NCI-H2196 treated with DMSO at 0.1 percent for 48 hours (cell line): Measurements from ENCODE around the gene HSPA1B.
A peak's percentile ranks its signal among the peaks of the same experiment; 100 is the strongest.
"Not testable (repeated sequence)": the region's sequence is repeated elsewhere in the genome, so short reads cannot be mapped to it uniquely, and the experiment has no call there.

ENCODE experiments used
- DNase-seq: peaks from one replicate; lab custom pipeline; 2025; ENCODE audit not compliant: unreplicated experiment; lab: John Stamatoyannopoulos, UW

The HSPA1B gene

DNA sequence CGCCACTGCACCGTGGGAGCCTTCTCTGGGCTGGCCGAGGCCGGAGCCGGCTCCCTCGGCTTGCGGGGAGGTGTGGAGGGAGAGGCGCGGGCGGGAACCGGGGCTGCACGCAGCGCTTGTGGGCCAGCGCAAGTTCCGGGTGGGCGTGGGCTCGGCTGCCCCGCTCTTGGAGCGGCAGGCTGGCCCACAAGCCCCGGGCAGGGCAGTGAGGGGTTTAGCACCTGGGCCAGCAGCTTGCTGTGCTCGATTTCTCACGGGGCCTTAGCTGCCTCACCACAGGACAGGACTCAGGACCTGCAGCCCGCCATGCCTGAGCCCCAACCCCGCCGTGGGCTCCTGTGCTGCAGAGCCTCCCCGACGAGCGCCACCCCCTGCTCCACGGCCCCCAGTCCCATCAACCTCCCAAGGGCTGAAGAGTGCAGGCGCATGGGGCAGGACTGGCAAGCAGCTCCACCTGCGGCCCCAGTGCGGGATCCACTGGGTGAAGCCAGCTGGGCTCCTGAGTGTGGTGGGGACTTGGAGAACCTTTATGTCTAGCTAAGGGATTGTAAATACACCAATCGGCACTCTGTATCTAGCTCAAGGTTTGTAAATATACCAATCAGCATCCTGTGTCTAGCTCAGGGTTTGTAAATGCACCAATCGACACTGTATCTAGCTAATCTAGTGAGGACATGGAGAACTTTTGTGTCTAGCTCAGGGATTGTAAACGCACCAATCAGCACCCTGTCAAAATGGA lies 24.6 kb downstream of the HSPA1B start:
- not testable (repeated sequence) for DNase-seq

DNA sequence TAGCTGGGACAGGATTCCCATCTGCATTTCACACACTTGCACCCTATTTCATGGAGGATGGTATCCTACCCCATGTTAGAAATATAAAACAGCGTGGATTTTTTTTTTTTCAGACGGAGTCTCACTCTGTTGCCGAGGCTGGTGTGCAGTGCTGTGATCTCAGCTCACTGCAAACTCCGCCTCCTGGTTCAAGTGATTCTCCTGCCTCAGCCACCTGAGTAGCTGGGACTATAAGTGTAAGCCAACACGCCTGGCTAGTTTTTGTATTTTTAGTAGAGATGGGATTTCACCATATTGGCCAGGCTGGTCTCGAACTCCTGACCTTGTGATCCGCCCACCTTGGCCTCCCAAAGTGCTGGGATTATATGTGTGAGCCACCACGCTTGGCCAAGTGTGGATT lies 30.2 kb downstream of the HSPA1B start:
- DNase-seq, result not testable (repeated sequence)

DNA sequence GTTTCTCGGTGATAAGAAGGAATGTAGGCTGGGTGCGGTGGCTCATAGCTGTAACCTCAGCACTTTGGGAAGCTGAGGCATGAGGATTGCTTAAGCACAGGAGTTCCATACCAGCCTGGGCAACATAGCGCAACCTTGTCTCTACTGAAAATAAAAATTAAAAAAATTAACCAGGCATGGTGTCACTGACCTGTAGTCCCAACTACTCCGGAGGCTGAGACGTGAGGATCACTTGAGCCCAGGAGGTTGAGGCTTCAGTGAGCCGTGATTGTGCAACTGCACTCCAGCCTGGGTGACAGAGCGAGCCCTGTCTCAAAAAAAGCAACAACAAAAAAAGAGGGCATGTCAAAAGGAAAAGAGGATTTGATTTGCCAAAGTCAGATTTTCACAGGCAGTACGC lies 31.2 kb downstream of the HSPA1B start:
- DNase-seq, result no peak

DNA sequence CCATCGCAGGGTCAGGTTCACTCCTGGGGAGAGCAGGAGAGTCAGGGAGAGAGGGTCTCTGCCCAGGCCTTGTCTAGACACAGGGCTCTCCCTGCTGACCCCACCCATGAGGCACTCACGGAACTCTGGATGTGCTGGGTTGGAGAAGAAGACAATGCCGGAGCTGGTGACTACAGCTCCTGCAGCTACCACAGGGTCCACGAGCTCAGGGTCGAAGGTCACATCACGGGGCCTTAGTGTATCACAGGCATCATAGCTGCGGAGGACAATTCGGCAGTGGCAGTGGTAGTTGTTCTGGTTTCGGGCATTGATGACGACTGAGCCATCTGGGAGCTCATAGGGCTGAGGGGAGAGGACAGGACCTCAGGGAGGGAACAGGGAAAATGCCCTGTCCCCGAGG lies 32.4 kb downstream of the HSPA1B start:
- no peak for DNase-seq

DNA sequence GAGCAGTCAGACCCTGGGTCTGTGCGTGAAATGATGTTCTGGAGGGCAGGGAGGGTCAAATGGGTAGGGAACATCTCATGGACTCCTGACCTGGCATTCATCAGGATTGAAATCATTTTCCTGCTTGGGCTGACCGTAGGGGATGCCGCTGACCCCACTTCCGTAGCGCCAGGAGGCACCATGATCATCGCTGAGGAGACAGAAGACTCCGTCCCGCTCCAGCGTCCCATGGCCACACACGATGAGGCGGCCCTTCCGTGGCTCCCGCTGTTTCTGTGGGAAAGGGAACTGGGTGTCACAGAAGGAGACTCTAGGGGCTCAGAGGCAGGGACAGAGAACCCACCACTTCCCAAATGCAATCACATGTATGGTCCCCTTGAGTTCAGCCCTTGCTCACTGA lies 32.8 kb downstream of the HSPA1B start:
- no peak for DNase-seq

DNA sequence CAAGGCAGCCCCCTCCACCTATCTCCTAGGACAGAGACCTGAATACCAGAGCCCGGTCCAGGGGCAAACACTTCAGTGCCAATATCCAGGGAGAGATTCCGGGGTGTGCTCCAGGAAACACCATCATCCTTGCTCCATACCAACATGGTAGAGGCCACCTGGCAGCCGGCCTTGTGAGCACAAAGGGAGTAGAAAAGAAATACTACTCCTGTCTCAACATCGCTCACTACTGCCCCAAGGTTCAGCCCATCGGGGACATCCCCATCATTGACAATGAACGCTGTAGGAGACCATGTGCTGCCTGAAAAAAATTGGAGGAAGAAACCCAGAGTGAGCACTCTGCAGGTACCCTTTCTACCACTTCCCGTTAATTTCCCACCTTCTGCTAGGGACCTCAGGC lies 33.6 kb downstream of the HSPA1B start:
- no peak for DNase-seq

DNA sequence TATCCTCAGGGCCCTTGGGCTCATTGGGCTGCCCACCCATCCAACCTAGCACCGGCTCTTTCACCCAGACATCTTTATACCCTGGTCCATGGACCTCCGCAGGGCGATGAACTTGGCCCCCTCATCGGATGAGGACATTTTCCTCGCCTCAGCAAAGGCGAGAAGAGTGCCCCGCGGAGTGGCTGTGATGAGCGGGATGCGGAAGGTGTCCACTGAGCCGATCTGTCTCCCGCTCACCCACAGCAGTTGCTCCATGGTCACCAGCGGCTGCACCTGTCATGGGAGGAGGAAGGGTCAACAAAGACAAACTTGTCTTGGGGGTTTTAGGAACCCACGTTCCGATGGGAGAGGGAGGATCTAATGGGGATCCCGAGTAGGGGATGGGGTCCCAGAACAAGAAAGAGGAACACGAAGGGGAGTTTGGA lies 34.4 kb downstream of the HSPA1B start:
- DNase-seq, result no peak

DNA sequence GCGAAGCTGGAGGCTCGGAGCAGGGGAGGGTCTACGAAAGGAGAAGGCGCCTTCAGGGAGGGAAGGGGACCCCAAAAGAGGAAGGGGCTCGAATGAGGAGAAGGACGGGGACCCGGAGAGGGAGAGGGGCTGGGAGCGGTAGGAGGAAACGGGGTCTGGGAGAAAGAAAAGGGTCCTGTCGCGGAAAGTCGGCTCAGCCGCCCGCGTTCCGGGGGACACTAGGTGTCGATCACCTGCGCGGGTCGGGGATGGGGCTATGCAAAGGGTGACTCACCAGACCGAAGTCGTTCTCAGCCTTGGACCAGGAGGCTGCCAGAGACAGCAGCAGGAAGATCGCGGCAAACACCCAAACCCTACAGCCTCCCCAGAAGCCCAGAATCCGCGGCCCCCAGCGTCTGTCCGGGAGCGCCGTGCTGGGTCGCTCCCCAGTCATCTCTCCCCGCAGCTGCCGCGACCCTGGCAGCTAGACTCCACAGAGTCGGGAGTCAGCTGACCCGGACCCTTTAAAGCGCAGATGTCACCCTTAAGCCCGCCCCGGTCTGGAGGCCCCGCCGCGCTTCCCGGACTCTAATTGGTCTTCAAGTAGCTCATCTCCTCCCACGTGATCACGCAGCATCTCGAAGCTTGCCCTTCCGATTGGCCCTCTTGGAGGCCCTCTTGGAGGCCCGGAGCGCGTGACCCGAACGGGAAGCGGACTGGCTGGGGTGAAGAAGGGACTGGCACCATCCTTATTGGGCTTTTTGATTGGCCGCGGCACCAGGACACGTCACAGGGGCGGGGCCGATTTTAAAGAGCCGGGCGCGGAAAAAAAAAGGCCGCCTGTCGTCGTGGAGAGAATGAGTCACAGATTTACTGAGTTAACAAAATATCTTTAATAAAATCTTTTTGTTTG lies 35.1 kb downstream of the HSPA1B start, which contains the start of gene NEU1:
NEU1 (minus strand) TSS at position 478 of the 892 bp plus-strand sequence; CDS start at position 433, 45 bp downstream.
- peak; percentile 99 for DNase-seq

DNA sequence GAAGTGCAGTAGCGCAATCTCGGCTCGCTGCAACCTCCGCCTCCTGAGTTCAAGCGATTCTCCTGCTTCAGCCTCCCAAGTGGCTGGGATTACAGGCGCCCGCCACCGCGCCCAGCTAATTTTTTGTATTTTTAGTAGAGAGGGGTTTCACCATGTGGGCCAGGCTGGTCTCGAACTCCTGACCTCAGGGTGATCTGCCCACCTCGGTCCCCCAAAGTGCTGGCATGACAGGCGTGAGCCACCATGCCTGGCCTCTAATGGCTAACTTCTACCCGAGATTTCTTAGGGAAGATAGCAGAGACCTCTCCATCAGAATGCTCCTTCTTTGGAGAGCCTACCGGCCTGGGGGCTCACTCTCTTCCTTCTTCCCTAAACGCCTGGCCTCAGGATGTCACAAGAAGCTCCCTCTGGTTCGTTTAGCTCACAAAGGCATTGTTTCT lies 36.6 kb downstream of the HSPA1B start:
- DNase-seq, result not testable (repeated sequence)

DNA sequence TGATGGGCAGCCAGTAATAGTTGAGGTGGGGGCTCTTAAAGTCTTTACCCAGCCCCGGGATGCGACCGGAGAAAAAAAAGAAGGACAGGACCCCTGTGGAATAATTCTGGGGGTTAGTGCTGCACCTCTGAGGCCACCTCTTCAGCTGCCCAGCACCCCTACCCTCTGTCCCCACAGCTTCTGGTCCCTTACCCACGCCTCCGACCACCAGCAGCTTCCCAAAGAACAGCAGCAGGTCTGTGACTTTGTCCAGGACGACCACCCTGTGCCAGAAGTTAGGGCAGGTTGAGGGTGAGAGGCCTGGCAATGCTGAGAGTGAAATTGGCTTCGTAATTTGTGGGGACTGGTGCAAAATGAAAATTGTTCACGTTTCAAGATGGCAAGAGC lies 37.3 kb downstream of the HSPA1B start:
- DNase-seq, result no peak

DNA sequence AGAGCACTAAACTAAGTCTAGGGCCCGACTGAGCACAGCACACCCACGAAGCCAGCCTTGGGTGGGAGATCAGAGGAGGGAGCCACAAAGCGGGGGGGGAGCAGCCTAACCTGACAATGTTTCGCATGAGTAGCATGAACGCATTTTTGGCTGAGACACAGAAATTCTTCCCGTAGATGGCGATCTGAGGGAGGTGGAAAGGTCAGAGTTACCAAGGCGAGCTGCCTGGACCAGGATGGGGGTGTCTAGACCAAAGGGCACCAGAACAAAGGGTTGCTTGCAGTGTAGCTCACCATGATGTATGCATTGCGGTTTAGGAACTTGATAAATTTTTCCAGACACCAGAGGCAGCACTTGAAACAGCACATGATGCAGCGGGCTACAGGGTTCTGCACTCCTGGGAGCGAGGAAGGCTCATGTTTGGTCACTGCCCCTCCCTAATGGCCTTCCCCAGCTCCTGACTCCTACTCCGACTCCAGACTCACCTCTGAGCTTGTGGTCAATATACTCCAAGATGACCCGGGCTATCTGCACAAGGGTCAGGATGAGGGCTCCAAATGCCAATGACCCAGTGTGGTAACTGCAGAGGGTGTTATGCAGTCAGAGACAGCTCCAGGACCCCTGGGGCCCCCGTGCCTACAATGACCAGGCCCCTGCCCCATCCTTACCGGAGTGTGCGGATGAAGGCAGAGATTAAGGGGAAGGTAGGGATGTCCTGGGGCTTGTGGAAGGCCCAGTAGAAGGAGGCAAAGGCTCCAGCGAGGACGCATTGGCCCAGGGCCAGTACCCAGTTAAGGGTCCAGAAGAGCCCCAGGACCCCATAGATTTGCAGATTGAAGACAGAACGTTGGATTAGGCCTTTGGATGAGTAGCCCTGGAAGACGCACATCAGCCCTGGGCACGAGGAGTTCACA lies 37.9 kb downstream of the HSPA1B start:
- DNase-seq, result no peak

DNA sequence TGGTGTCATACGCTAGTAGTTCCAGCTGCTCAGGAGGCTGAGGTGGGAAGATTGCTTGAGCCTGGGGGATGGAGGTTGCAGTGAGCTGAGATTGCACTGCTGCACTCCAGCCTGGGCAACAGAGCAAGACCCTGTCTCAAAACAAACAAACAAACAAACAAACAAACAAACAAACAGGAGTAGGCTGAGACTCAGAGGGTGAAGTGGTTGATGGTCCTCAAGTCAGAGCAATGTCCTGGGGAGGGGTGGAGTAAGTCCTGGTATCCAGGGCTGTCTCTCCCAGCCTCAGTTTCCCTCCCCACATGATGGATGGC lies 41.1 kb downstream of the HSPA1B start:
- not testable (repeated sequence) for DNase-seq

DNA sequence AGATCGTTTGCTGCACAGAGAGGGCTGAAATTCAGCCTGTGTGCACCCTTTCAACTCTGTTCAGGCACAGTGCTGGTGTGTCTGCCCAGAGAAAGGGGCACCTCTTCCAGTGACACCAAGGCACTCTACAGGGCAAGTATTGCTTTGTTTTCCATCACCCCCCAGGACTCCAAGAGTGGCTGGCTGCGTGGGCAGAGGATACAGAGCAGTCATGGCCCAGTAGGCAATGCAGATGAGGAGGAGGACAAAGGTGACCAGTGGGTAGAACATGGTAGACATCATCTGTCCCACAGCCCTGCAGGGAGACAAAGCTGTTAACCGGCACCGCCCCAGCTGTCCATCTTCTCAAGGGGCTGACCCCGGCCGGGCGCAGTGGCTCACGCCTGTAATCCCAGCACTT lies 41.8 kb downstream of the HSPA1B start:
- DNase-seq, result no peak

DNA sequence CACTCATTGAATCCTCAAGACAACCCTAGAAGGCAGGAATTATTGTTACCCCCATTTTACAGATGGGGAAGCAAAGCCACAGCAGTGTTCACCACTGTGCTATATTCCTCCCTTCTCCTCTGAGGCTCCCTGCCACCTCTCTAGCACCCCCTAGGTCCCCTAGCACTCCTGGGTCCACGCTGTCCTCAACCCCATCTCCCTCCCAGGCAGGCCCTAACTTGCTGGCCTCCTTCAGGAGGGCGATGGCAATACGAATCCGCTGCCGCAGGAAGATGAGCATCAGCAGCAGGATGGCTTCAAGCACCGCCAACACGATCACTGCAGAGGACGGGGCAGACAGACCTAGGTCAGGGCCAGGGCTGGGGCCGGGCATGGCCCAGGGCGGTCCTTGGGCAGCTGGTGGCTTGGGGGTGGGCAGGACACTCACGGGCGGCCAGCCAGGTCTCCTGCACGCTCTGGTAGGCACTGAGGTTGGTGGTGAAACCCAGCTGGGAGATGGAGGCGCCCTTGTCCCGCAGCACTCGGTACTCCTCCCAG lies 42.9 kb downstream of the HSPA1B start:
- no peak for DNase-seq

DNA sequence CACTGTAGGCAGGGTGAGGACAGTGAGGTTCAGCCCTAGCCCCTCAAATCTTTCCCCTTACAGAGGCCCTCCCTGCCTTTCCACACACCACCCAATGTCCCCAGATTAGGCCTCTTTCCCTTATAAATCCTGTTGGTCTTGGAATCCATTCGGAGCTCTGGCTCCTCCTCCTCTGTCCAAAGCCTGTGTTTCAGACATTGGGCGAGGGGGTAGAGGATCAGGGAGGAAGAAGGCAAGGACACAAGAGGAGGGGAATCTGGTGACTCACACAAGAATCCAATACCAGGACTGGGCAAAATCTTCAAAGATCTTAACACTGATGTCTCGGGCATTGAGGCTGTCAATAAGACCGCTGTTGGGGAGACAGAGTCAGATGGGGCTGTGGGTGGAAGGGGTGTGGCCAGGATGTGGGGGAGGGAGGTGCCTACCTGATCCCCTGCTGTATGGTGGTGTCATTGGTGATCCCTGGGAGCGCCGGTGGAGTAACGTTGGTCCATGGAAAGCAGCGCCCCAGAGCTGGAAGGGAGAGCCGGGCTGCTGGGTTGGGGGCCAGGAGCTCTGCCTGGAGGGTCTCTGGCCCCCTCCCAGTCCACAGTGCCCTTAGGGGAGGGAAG lies 43.6 kb downstream of the HSPA1B start:
- DNase-seq, result no peak

DNA sequence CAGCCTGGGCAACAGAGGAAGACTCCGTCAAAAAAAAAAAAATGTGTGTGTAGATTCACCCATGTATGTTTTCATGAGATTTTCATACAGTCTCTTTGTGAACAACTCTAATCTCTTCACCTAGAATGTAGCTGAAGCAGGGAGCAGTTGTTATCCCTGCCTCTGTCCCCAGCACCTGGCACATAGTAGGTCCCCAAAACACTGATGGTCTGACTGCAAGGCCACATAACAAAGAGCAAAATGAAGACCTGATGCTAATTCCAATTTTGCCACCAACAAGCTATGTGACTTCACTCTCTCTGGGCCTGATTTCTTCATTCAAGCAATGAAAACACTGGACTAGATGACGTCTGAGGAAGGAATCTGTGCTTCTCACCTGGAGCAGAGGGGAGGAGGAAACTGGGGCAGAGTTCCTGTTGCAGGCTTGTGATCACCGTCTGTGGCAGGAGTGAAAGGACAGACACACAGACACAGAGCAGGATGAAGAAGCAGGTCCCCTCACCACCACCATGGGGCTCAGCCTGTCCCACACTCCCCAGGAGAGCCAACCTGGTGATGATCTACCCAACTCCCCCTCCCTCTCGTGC lies 46.6 kb downstream of the HSPA1B start:
- no peak for DNase-seq

DNA sequence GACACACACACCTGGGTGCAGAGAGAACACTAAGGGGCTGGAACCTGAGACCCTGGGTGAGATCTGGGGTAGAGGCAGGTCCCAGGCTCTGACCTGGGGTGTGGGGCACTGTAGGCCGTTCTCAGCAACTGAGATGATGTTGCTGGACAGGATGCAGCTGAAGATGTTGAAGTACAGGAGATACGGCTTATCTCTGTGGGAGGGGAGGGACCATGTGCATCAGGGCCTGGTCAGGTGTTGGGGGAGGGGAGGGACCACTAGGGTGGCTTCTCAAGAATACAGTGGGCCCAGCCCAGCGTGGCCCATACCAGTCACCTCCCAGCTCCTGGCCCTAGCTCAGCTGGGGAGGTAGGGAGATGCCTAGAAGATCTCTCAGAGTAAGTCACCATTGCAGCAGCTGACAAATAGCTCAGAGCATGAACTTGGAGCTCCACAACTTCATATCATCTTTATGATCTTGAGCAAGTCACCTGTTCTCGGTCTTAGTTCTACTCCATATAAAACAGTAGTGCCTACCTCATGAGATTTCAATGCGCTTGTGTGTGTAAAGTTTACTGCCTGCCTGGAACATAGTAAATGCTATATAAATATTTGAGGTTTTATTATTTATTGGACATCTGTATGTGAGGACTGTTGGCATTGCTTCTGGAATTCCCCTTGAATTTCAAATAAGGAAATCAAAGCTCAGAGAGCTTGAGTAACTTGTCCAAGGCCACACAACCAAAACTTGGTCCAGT lies 47.5 kb downstream of the HSPA1B start:
- DNase-seq, result no peak

DNA sequence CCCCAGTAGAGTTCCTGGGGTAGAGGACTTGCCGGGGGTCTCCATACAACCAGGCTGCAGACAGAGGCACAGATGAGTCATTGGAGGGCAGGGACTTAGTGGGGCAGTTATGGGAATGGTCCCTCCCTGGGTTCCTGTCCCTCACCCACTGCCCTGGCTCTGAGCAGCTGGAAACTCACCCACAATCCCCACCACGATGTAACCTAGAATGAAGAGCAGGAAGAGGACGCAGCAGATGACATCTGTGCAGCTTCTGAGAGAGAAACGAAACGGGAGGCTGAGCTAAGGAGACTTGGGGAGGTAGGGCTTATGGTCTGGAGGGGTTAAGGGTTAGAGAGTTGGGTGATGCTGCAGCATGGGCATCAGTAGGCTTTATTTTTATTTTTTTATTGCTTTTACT lies 48.3 kb downstream of the HSPA1B start:
- DNase-seq, result no peak

DNA sequence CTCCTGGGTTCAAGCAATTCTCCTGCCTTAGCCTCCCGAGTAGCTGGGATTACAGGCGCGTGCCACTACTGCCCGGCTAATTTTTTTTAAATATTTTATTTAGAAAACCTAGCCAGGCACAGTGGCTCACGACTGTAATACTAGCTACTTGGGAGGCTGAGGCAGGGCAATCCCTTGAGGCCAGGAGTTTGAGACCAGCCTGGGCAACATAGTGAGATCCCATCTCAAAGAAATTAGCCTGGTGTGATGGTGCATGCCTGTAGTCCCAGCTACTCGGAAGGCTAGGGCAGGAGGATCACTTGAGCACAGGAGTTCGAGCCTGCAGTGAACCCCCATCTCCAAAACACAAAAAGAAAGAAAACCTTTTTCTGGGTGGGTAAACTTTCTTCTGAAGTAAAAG lies 48.8 kb downstream of the HSPA1B start:
- no peak for DNase-seq
